GM21529 (cell line): Measurements from ENCODE around the gene GRM3.
"Not testable (repeated sequence)": the region's sequence is repeated elsewhere in the genome, so short reads cannot be mapped to it uniquely, and the experiment has no call there.

Source experiments
- ATAC-seq: cut with Tn5 transposase; IDR thresholded peaks from one replicate; pipeline ENCODE4 v1.9.1; 2021; ENCODE audit not compliant: unreplicated experiment

Gene GRM3

DNA sequence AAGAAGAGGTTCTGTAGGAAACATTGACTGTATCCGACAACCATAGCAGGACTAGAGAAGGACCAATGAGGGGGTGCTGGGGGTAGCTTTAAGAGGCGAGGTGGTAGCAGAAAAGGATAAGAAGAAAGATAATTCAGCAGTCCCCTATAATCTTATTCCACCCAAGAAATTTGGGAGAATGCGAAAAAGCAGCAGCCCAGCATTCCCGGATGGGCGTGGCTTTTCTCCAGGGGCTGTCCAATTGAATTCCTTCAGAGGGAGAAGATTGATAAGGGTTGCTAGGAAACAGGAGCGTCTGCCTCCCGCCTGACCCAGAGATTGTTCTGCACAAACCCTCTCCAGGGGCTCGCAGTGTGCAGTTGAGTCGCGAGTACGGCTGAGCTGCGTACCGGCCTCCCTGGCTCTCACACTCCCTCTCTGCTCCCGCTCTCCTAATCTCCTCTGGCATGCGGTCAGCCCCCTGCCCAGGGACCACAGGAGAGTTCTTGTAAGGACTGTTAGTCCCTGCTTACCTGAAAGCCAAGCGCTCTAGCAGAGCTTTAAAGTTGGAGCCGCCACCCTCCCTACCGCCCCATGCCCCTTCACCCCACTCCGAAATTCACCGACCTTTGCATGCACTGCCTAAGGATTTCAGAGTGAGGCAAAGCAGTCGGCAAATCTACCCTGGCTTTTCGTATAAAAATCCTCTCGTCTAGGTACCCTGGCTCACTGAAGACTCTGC lies at the start of gene GRM3:
Gene GRM3 (plus strand): TSS at position 349 of the 721 bp plus-strand sequence. CDS start 121,237 bp downstream, outside the sequence.
- no peak for ATAC-seq

GRCh38 chr7:86598311-86598710 lies 45.4 kb upstream of the GRM3 start:
- ATAC-seq = peak; percentile 50

DNA sequence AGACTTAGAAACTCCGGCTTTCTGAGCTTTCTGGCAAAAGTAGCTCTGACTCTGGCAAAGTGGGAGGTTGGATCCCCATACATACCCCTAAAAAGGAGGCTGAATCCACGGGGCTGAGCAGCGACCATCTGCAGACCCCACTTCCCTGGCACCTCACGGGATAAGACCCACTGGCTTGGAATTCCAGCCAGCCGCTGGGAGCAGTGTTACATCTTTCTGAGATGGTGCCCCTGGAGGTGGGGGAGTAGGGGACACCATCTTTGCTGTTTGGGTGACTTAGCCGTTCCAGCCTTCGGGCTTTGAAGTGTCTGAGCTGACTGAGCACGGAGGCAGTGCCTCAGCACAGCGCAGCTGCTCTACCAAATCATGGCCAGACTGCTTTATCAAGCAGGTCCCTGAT lies 45.0 kb upstream of the GRM3 start:
- peak; percentile 5 for ATAC-seq

GRCh38 chr7:86600506-86601290 lies 43.0 kb upstream of the GRM3 start:
- no peak for ATAC-seq

GRCh38 chr7:86615711-86616110 lies 28.0 kb upstream of the GRM3 start:
- not testable (repeated sequence) for ATAC-seq

DNA sequence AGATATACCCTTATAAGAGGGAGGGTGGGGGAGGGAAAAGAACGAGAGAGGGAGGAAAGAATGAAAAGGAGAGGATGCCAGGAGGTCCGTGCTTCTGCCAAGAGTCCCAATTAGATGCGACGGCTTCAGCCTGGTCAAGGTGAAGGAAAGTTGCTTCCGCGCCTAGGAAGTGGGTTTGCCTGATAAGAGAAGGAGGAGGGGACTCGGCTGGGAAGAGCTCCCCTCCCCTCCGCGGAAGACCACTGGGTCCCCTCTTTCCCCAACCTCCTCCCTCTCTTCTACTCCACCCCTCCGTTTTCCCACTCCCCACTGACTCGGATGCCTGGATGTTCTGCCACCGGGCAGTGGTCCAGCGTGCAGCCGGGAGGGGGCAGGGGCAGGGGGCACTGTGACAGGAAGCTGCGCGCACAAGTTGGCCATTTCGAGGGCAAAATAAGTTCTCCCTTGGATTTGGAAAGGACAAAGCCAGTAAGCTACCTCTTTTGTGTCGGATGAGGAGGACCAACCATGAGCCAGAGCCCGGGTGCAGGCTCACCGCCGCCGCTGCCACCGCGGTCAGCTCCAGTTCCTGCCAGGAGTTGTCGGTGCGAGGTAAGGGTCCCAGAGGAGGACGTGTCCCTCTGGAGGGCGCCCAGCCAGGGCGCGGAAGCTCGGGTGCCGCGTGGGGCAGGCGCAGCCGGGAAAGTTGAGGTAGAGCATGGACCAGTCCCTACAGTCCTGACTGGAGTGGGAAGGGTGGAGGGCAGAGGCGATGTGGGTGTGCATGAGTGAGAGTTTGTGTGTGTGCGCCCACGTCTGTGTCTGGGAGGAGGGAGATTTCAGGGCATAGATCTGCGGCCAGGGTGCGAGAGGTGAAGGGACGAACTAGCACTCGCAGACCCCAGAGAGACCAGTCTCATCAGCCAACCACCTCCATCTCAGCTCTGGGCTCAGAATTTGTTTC lies 844 bp downstream of the GRM3 start:
- ATAC-seq = no peak

- ATAC-seq = no peak
These were observed 1.5 kb downstream of the GRM3 start for GRCh38 chr7:86645225-86645608.

DNA sequence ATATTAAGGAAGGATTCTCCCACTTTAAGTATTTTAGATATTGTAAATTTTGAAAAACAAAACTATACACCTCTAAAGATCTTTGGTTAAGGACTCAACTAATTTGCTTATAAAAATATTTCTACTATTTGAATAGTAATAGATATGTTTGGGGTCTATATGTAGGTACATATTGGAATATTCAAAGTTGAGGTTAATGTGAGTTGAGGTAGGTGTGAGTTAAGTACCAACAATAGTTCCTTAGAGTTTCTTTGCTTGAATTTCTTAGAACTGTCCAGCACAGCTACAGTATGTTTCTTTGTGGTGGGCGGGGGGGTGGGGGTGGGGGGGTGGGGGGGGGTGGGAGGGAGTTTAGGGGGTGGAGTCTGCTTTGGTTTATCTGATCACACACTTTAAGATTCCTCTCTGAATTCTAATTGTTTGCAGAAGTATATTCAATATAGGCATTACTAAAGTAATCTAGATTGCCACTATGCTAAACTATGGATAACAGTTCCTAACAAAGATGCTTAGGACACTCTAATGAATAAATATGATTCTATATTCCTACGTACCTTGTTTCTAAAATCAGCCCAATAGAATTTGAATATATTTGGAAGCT lies 2.1 kb downstream of the GRM3 start:
- no peak for ATAC-seq

DNA sequence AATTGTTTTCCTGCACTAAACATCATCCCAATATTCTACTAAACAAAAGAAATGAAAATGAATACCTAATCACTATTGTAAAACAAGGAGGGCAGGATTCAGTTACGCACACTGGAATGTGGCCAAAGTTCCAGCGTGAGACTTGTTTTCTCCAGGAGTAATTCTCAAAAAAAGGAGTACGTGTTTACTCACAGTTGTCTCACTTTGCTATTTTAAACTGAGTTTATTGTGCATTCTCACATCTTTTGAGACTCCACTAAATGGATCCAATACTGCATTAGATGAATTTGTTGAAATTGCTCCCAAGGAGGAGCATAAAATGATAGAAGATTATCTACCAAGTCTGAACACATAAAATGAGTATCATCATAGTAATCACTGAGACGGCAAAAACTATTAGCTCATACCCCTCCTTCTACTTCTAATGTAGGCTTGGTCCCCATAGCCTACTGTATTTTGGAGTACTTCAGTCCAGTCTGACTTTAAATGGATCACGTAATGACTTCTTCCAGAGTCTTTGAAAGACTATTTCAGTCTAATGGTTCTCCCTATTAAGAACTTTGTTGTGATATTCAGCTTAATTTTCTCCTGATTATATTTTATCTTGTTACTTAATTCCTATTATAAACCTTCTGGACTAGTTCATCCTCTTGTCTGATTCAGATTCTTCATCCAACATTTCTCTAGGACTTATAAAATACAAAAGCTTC lies 3.8 kb downstream of the GRM3 start:
- ATAC-seq = no peak

DNA sequence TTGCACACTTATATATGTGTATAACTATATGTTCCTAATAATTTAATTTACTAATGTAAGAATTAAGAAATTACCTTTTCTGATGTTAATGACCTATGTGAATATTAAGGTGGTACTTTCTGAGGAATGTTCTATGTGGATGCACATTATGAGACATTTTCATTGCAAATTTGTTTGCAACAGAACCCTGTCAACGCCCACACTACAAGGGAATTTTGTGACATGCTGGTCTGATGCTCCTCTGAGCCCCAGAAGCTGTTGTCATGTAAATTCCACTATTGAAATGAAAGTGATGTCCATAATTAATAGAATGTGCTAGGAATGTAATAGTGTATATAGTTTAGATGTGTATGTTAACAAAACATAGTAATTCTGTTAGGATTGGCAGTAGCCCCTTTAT lies 4.5 kb downstream of the GRM3 start:
- no peak for ATAC-seq

DNA sequence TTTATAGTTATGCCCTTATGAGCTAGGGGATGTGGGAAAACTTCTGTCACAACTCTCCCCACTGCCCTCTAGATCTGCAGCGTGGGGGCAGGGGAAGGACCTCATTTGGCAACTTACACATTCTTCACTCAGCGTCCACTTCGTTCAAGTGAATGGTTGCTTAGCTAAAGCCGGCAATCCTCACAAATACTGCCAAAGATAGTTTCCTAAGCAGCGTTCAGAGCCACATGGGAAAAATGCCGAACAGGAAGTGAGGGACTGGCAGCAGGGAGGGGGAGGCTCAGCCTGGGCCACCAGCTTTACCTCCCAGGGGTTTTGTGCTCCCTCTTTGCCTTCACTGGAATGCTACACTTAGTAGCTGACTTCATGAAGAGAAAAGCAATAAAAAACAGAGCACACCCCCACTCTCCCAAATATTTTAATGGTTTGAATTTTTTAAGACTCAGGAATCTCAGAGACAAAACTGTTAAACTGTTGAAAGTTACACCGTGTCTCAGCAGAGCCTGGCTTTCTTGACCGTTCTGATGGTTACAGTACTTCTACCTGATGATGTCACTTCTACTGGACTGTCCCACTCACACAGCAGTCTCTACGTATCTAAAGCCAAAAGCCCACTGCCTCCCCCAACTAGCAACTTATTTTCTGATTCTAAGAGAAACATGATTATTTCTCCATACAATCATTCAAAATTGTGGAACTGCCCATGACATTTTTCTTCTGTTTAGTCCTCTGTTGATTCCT lies 10.4 kb downstream of the GRM3 start:
- ATAC-seq = no peak

DNA sequence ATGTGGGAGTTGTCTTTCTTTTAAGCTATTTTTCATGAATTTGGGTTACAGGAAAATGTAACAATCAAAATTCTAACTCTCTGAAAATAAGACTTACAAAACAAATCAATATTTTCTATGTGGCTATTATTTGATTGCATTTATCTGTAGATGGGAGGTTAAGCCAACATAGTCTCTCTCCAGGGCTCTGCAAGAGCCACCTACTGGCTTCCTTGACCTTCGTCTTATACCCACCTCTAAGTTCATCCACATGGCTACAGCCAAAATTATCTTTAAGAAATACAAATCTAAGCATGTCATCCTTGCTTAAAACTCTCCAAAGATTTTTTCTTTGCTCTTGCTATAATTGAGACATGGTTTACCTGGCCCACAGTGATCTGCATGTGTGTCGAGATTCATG lies 14.2 kb downstream of the GRM3 start:
- no peak for ATAC-seq

DNA sequence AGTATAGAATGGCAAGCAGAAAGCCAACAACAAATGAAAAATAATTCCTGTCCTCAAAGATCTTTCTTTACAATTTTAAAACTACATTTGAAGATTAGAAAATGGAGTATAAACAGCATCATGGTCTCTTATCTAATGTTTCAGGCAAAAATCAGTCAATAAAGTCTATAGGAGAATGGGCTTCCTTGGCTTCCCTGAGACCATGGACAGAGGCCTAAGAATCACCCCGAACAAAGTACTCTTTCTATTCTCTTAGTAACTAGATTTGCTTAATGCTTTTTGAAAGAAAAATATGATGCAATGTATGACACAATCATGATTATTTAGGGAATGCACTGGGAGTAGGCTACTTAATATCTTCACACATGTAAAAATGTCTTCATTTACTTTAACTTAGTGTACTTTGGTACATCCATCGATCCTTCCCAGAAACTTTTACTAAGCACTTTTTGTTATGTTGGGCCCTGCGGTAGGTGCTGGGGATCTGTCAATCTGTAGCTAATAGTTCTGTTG lies 17.3 kb downstream of the GRM3 start:
- ATAC-seq = no peak

DNA sequence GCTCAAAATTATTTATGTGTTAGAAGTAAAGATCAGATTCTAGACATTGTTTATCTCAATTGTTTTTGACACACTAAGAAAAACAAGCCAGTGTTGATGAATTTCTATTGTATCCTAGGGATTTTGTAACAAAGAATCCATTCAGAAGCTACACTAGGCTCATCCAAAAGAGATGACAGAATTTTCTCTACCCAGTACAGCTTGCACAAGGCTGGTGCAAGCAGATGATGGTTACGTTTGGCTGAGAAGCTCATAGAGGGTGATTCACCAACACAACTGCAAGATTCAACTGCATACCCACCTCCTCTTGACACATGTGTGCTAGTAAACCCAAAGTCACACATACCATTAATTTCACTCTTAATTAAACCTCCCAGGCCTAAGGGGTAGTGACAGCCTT lies 20.8 kb downstream of the GRM3 start:
- no peak for ATAC-seq

DNA sequence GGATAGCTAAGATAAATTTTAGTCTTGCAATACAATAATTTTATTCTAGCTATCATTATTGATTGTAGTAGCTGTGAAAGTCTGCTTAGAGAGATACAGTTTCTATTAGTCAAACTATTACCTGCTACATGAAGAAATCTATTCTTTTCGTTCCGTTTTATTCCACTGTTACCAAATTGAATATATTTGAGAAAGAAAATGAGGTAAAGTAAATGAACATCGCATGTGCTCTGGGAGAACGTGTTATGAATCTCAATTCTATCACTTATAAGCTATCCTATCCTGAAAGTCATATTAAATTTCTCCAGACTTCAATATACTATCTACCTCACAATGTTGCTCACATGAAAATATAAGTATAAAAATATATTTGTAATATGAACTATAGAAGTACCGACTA lies 21.3 kb downstream of the GRM3 start:
- ATAC-seq = no peak

- no peak for ATAC-seq
These were observed 22.0 kb downstream of the GRM3 start for GRCh38 chr7:86665669-86666068.

GRCh38 chr7:86667732-86668131 lies 24.0 kb downstream of the GRM3 start:
- ATAC-seq = no peak

- ATAC-seq = no peak
These were observed 24.6 kb downstream of the GRM3 start for GRCh38 chr7:86668315-86668714.

DNA sequence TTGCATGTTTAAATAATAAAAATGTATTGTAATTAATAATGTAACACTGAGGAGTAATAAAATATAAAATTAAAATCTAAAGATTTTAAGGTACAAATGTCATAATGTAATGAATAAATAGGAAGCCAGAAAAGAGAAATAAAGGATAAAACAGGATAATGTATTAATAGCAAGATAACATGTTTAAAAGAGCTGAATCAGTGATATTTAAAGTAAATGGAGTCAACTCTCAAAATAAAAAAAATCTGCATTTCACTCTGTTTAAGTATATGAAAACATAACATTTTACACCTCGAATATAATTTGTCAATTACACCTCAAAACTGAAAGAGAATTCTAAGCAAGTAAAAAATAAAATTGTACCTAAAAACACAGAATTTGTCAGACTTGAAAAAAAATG lies 44.1 kb downstream of the GRM3 start:
- ATAC-seq = no peak
